Esophagus muscularis mucosa (tissue), 4 donors: Measurements from ENCODE around the gene USP12. TPM values are rescaled to one million over a fixed set of nuclear protein-coding genes. Genes with fewer than 3 reads are reported as not detected.
"Not testable (repeated sequence)": the region's sequence is repeated elsewhere in the genome, so short reads cannot be mapped to it uniquely, and the experiment has no call there.

Experiments used
- DNase-seq: peaks from one replicate; pipeline ENCODE4 v3.0.0-alpha.2; 2017; ENCODE audit errors: extremely low spot score
- H3K27ac ChIP-seq, 4 donors: fragments of 200-600 bp; sonication (generic); replicated peaks in 1 of 4; 1 replicate in 3 of 4; 2 replicates in 1 of 4; pipeline ENCODE4 v1.5.1; 2016 to 2019; ENCODE audit warnings: mild to moderate bottlenecking in 1 of 4
- H3K27me3 ChIP-seq, 4 donors: fragments of 200-600 bp; sonication (generic); one replicate each; pipeline versions ENCODE4 v1.5.1 to v1.6.0; 2016 to 2019
- H3K36me3 ChIP-seq, 4 donors: fragments of 200-600 bp; sonication (generic); one replicate each; pipeline ENCODE4 v1.5.1; 2016 to 2019
- H3K4me1 ChIP-seq, 4 donors: fragments of 200-600 bp; sonication (generic); one replicate each; pipeline ENCODE4 v1.5.1; 2016 to 2019
- H3K4me3 ChIP-seq, 4 donors: fragments of 200-600 bp; sonication (generic); 1 replicate in 2 of 4; 2 replicates in 2 of 4; pipeline ENCODE4 v1.5.1; 2016 to 2019; ENCODE audit warnings: mild to moderate bottlenecking in 4 of 4, moderate library complexity in 1 of 4
- H3K9me3 ChIP-seq, 4 donors: fragments of 200-600 bp; sonication (generic); 1 replicate in 3 of 4; 2 replicates in 1 of 4; pipeline ENCODE4 v1.5.1; 2016 to 2019
- CTCF ChIP-seq, 3 experiments: fragments of 200-600 bp in 2 of 3; fragments of 450-650 bp in 1 of 3; sonication (generic) in 2 of 3; IDR thresholded peaks; one replicate each; pipeline ENCODE4 v1.5.1; 2017 to 2019; ENCODE audit warnings: antibody characterized with exemption in 3 of 3, mild to moderate bottlenecking in 2 of 3, moderate library complexity in 1 of 3
- EP300 ChIP-seq: sonication (generic); formaldehyde crosslinking; IDR thresholded peaks from one replicate; pipeline ENCODE4 v1.6.1; 2017; ENCODE audit warnings: antibody characterized with exemption
- POLR2A ChIP-seq: fragments of 450-650 bp; IDR thresholded peaks from one replicate; pipeline ENCODE4 v1.6.1; 2017; ENCODE audit warnings: antibody characterized with exemption, moderate library complexity, mild to moderate bottlenecking, low read depth
- POLR2AphosphoS5 ChIP-seq, 2 donors: sonication (generic); formaldehyde crosslinking; IDR thresholded peaks; one replicate each; pipeline ENCODE4 v1.6.1; 2017; ENCODE audit warnings: antibody characterized with exemption in 2 of 2
- WGBS: methylation state at CpG from one replicate; pipeline ENCODE4 v1.1.5; 2018; 5-methylcytosine and 5-hydroxymethylcytosine counted together
- intact Hi-C: fragments of 100-400 bp; cut with DNase I; formaldehyde crosslinking; loops from one replicate; pipeline ENCODE4 v1.15.1; 2023
- total RNA-seq, 4 donors: library from RNA; depleted of rRNA; stranded (reverse); fragments of >200 nt; gene quantifications; one replicate each; pipeline versions ENCODE4 v1.1.0 to v1.2.1, GENCODE V29; 2016

USP12 gene
- total RNA-seq, 4 donors from 2014 or later, result 55.6 to 107 (median 87.3) TPM

DNA sequence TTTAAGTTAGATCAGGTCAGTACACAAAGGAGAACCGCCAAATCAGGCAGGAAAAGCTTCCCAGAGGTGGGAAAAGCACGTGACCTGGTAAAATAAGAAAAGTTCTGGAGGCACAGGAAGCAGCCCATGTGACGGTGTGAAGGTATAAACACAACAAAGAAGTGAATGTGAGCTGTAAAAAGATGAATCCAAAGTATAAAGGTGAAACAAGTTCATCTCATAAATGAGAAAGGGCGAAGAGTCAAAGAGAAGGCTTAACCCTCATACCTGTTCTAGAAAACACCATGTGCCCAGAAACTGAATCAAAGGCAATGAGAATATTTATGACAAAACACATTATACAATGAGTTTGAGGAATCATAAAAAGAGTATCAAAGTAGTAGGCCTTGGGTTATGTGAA, 47.0 kb downstream of the USP12 start:
- Histone ChIP-seq H3K4me3 (no peak overlapping the region), H3K9me3 (no peaks in the 10 kb centered on the region), H3K27me3 (no peaks in the 10 kb centered on the region), H3K4me1 (peaks cover 41 to 78% (median 66%) of the 10 kb centered on the region in 4 donors), H3K27ac (no peak overlapping the region), H3K36me3 (no peaks in the 10 kb centered on the region)
- intact Hi-C loops, result no loop called here
- 89% methylated on average over 4 of the region's 4 CpGs for WGBS
- DNase-seq, result no peak
- TF ChIP-seq EP300 (no peak), POLR2A (no peak), POLR2AphosphoS5 (IDR thresholded peaks at IDR 0.05) (no peak)

- H3K36me3 ChIP-seq, H3K4me3 ChIP-seq, DNase-seq, H3K27me3 ChIP-seq, intact Hi-C loops, H3K27ac ChIP-seq, H3K9me3 ChIP-seq: not testable (repeated sequence)
- H3K4me1 ChIP-seq, result peaks cover 47 to 78% (median 65%) of the 10 kb centered on the region in 4 donors
- WGBS, result 97% methylated on average over 4 of the region's 4 CpGs
Observed at GRCh38 chr13:27123445-27123844, 48.2 kb downstream of the USP12 start.

DNA sequence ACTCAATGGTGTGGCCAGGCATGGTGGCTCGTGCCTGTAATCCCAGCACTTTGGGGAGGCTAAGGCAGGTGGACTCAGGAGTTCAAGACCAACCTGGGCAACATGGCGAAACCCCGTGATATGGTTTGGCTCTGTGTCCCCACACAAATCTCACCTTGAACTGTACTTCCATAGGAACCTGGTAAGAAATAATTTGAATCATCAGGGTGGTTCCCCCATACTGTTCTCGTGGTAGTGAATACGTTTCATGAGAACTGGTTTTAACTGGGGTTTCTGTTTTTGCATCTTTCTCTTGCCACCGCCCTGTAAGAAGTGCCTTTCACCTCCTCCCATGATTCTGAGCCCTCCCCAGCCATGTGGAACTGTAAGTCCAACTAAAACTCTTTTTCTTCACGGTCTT, 49.6 kb downstream of the USP12 start:
- peaks cover 49 to 78% (median 65%) of the 10 kb centered on the region in 4 donors for H3K4me1 ChIP-seq
- H3K4me3 ChIP-seq, result no peak overlapping the region
- no peaks in the 10 kb centered on the region for H3K27me3 ChIP-seq
- DNase-seq, result no peak
- no peak overlapping the region for H3K27ac ChIP-seq
- no peak for TF ChIP-seq EP300
- TF ChIP-seq POLR2AphosphoS5 (IDR thresholded peaks at IDR 0.05), result no peak
- no peak for TF ChIP-seq POLR2A
- TF ChIP-seq CTCF (IDR thresholded peaks at IDR 0.05), result no peak
- WGBS, result 96% methylated on average over 7 of the region's 7 CpGs
- H3K36me3 ChIP-seq, result no peaks in the 10 kb centered on the region
- no peaks in the 10 kb centered on the region for H3K9me3 ChIP-seq
- intact Hi-C loops, result no loop called here

DNA sequence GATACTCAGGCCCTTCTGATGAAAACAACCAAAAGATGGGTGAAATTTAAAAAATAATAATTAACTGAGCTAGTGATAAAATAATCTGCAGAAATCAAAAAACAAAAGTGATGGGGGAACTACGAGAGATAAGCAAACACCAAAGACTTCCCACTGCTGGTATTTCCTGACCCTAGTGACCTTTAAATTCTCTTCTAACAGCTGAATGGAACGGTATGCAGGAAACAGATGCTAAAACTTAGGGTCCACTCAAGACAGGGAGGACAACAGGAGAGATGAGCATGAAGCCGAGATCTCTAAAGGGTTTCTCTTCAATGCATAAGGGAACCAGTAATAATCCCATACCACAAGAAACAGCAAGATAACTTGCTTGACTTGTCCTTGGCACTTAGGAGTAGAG, 50.8 kb downstream of the USP12 start:
- TF ChIP-seq POLR2AphosphoS5 (IDR thresholded peaks at IDR 0.05) (no peak), CTCF (IDR thresholded peaks at IDR 0.05) (no peak), EP300 (no peak), POLR2A (no peak)
- Histone ChIP-seq H3K4me3 (no peak overlapping the region), H3K4me1 (peaks cover 37 to 74% (median 64%) of the 10 kb centered on the region in 4 donors), H3K9me3 (no peaks in the 10 kb centered on the region), H3K27ac (peak overlapping the region in 1 of 4 donors; percentile 41), H3K27me3 (no peaks in the 10 kb centered on the region), H3K36me3 (peaks cover 0 to 2% (median 0%) of the 10 kb centered on the region in 4 donors)
- 33% methylated on average over 3 of the region's 3 CpGs for WGBS
- DNase-seq, result no peak
- intact Hi-C loops, result no loop called here

- Histone ChIP-seq H3K27me3 (no peaks in the 10 kb centered on the region), H3K4me3 (no peak overlapping the region), H3K27ac (no peak overlapping the region), H3K36me3 (peaks cover 0 to 10% (median 2%) of the 10 kb centered on the region in 4 donors), H3K9me3 (no peaks in the 10 kb centered on the region), H3K4me1 (peaks cover 32 to 66% (median 59%) of the 10 kb centered on the region in 4 donors)
- intact Hi-C loops, result no loop called here
- 87% methylated on average over 3 of the region's 3 CpGs for WGBS
- no peak for TF ChIP-seq EP300
- TF ChIP-seq CTCF (IDR thresholded peaks at IDR 0.05), result no peak
- TF ChIP-seq POLR2AphosphoS5 (IDR thresholded peaks at IDR 0.05), result no peak
- no peak for TF ChIP-seq POLR2A
- no peak for DNase-seq
Observed at GRCh38 chr13:27120011-27120410, 51.6 kb downstream of the USP12 start.

GRCh38 chr13:27118428-27119054, 53.1 kb downstream of the USP12 start:
- intact Hi-C loops, result no loop called here
- WGBS, result 91% methylated on average over 3 of the region's 3 CpGs
- H3K4me1 ChIP-seq, result peaks cover 28 to 61% (median 59%) of the 10 kb centered on the region in 4 donors

More at GRCh38 chr13:27118428-27119054, 53.1 kb downstream of the USP12 start:
- Histone ChIP-seq H3K4me3 (no peak overlapping the region), H3K9me3 (no peaks in the 10 kb centered on the region), H3K27me3 (no peaks in the 10 kb centered on the region), H3K36me3 (peaks cover 0 to 16% (median 2%) of the 10 kb centered on the region in 4 donors), H3K27ac (no peak overlapping the region)
- TF ChIP-seq POLR2AphosphoS5 (IDR thresholded peaks at IDR 0.05) (no peak), POLR2A (no peak), CTCF (IDR thresholded peaks at IDR 0.05) (no peak), EP300 (no peak)
- no peak for DNase-seq
